Keratinocyte (primary cell): ENCODE measurements around the gene PLGRKT. TPM values are rescaled to one million over a fixed set of nuclear protein-coding genes. Genes with fewer than 3 reads are reported as not detected.

Experiments used
- DNase-seq: peaks from one replicate; pipeline ENCODE4 v3.0.0-alpha.2; 2011; ENCODE audit warnings: low read depth, missing footprints, low spot score
- FAIRE-seq: peaks from 2 replicates; lab custom pipeline; 2011; peaks lifted over from hg19 to GRCh38; lab: Jason Lieb, UNC
- H2AFZ ChIP-seq: 2 replicates; pipeline ENCODE4 v1.6.0; 2012; ENCODE audit warnings: low read length, control low read depth, inconsistent platforms; ENCODE audit not compliant: control insufficient read depth
- H3K27ac ChIP-seq: 2 replicates; pipeline ENCODE4 v1.5.1; 2011; ENCODE audit warnings: low read length; ENCODE audit not compliant: control insufficient read depth, insufficient read depth
- H3K27me3 ChIP-seq: 3 replicates; pipeline ENCODE4 v1.6.0; 2011; ENCODE audit warnings: low read length; ENCODE audit not compliant: control insufficient read depth, insufficient read depth; ENCODE audit errors: extremely low read depth
- H3K36me3 ChIP-seq, 2 experiments: 2 replicates in 1 of 2; 3 replicates in 1 of 2; pipeline ENCODE4 v1.5.1; 2011; ENCODE audit warnings: low read length in 2 of 2, mild to moderate bottlenecking in 1 of 2; ENCODE audit not compliant: control insufficient read depth in 2 of 2, insufficient read depth in 2 of 2; ENCODE audit errors: extremely low read depth in 1 of 2
- H3K4me1 ChIP-seq: 3 replicates; pipeline ENCODE4 v1.5.1; 2011; ENCODE audit warnings: low read length; ENCODE audit not compliant: control insufficient read depth, insufficient read depth; ENCODE audit errors: extremely low read depth
- H3K4me2 ChIP-seq: 3 replicates; pipeline ENCODE4 v1.6.0; 2011; ENCODE audit warnings: low read depth, low read length; ENCODE audit not compliant: control insufficient read depth, insufficient read depth; ENCODE audit errors: extremely low read depth
- H3K4me3 ChIP-seq, 3 experiments: fragments of 200-600 bp in 1 of 3; sonication (generic) in 1 of 3; 2 replicates in 2 of 3; 3 replicates in 1 of 3; pipeline ENCODE4 v1.5.1; 2011 to 2016; ENCODE audit warnings: low read length in 3 of 3, mild to moderate bottlenecking in 3 of 3, control low read depth in 2 of 3, inconsistent platforms in 1 of 3, low read depth in 1 of 3, mixed read lengths in 1 of 3, mixed run types in 1 of 3, moderate library complexity in 1 of 3; ENCODE audit not compliant: control insufficient read depth in 2 of 3, insufficient read depth in 2 of 3; ENCODE audit errors: extremely low read depth in 1 of 3
- H3K79me2 ChIP-seq: 2 replicates; pipeline ENCODE4 v1.6.0; 2012; ENCODE audit warnings: low read length; ENCODE audit not compliant: control insufficient read depth, insufficient read depth
- H3K9ac ChIP-seq: 3 replicates; pipeline ENCODE4 v1.6.0; 2011; ENCODE audit warnings: low read length; ENCODE audit not compliant: control insufficient read depth, insufficient read depth; ENCODE audit errors: extremely low read depth
- H3K9me1 ChIP-seq: 3 replicates; pipeline ENCODE4 v1.6.0; 2011; ENCODE audit warnings: low read length; ENCODE audit not compliant: control insufficient read depth, insufficient read depth; ENCODE audit errors: extremely low read depth
- H3K9me3 ChIP-seq: 2 replicates; pipeline ENCODE4 v1.5.1; 2012; ENCODE audit warnings: low read depth, low read length; ENCODE audit not compliant: control insufficient read depth
- H4K20me1 ChIP-seq: 3 replicates; pipeline ENCODE4 v1.6.0; 2011; ENCODE audit warnings: low read length; ENCODE audit not compliant: control insufficient read depth, insufficient read depth; ENCODE audit errors: extremely low read depth
- EZH2 ChIP-seq: IDR thresholded peaks from one replicate; pipeline ENCODE4 v1.6.1; 2012; ENCODE audit warnings: inconsistent platforms, mild to moderate bottlenecking, low read length, moderate library complexity
- dilution Hi-C: fragments of 300-500 bp; cut with MboI; formaldehyde crosslinking; loops from one replicate; pipeline ENCODE4 v1.7.0; 2020; ENCODE audit warnings: low sequenced_read_pairs; ENCODE audit not compliant: extremely low pct_ligation_motif_present
- polyA plus RNA-seq, 5 experiments: library from polyadenylated mRNA; depleted of rRNA in 3 of 5; stranded (reverse) in 3 of 5; stranded (forward) in 1 of 5; unstranded in 1 of 5; fragments of >200 nt; gene quantifications; 1 replicate in 1 of 5; 2 replicates in 3 of 5; 3 replicates in 1 of 5; pipeline versions ENCODE4 v1.2.1 to v1.2.3, GENCODE V29; 2011 to 2012; ENCODE audit warnings: missing spikeins in 2 of 5, low read depth in 1 of 5, low replicate concordance in 1 of 5
- TF ChIP-seq, protein P1 (sequence below), 3 experiments: IDR thresholded peaks in 1 of 3; conservative IDR thresholded peaks in 1 of 3; optimal IDR thresholded peaks in 1 of 3; 2 replicates in 2 of 3; 3 replicates in 1 of 3; pipeline versions ENCODE3 to v1.5.1; 2011; ENCODE audit warnings: low read length in 3 of 3, mild to moderate bottlenecking in 3 of 3, moderate library complexity in 2 of 3, control low read depth in 1 of 3, inconsistent platforms in 1 of 3; ENCODE audit not compliant: insufficient read depth in 2 of 3; ENCODE audit errors: extremely low read depth in 1 of 3

The PLGRKT gene
- polyA plus RNA-seq, 1 donor (not counting 4 experiments of a cell fraction or from before 2014, with no cell fraction given) = 35.2 TPM

DNA sequence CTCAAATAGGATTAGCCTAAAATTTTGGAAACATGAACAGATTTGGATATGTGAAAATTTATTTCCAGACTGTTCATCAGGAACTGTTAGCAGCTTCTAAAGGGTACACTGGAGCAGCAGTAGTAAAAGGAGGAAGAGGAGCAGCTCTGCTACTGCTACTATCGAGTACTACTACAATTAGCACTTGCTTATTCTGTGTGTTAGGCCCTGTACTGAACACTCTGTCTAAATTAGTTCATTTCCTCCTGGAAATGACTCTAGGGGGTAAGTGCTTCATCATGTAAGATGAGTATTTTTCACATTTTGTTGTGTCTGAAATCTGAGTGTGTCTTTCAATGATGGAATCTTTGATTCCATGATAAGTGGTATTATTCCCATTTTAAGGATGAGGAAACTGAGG, 22.4 kb upstream of the PLGRKT start:
- DNase-seq (no peak), FAIRE-seq (peak; percentile 53)
- no peaks in the 10 kb centered on the region for H4K20me1 ChIP-seq
- H3K36me3 ChIP-seq = peaks cover 11 to 47% of the 10 kb centered on the region in 2 experiments
- TF ChIP-seq, protein P1, sequence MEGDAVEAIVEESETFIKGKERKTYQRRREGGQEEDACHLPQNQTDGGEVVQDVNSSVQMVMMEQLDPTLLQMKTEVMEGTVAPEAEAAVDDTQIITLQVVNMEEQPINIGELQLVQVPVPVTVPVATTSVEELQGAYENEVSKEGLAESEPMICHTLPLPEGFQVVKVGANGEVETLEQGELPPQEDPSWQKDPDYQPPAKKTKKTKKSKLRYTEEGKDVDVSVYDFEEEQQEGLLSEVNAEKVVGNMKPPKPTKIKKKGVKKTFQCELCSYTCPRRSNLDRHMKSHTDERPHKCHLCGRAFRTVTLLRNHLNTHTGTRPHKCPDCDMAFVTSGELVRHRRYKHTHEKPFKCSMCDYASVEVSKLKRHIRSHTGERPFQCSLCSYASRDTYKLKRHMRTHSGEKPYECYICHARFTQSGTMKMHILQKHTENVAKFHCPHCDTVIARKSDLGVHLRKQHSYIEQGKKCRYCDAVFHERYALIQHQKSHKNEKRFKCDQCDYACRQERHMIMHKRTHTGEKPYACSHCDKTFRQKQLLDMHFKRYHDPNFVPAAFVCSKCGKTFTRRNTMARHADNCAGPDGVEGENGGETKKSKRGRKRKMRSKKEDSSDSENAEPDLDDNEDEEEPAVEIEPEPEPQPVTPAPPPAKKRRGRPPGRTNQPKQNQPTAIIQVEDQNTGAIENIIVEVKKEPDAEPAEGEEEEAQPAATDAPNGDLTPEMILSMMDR (optimal IDR thresholded peaks at IDR 0.05 in 1 of 3, IDR thresholded peaks at IDR 0.05 in 1 of 3, conservative IDR thresholded peaks at IDR 0.05 in 1 of 3; ENCODE audit: extremely low read depth in 1 of 3, insufficient read depth in 2 of 3, low read length in 3 of 3) = no peak
- TF ChIP-seq EZH2 = no peak
- no peak overlapping the region for H3K4me3 ChIP-seq
- no peak overlapping the region for H3K27ac ChIP-seq
- no peaks in the 10 kb centered on the region for H3K27me3 ChIP-seq
- H3K4me1 ChIP-seq = peaks cover 13% of the 10 kb centered on the region
- dilution Hi-C loops = no loop called here
- H3K9me3 ChIP-seq = no peaks in the 10 kb centered on the region
- H3K4me2 ChIP-seq = no peak overlapping the region
- H3K9me1 ChIP-seq = no peaks in the 10 kb centered on the region
- peaks cover 68% of the 10 kb centered on the region for H3K79me2 ChIP-seq
- no peak overlapping the region for H2AFZ ChIP-seq
- H3K9ac ChIP-seq = no peak overlapping the region

DNA sequence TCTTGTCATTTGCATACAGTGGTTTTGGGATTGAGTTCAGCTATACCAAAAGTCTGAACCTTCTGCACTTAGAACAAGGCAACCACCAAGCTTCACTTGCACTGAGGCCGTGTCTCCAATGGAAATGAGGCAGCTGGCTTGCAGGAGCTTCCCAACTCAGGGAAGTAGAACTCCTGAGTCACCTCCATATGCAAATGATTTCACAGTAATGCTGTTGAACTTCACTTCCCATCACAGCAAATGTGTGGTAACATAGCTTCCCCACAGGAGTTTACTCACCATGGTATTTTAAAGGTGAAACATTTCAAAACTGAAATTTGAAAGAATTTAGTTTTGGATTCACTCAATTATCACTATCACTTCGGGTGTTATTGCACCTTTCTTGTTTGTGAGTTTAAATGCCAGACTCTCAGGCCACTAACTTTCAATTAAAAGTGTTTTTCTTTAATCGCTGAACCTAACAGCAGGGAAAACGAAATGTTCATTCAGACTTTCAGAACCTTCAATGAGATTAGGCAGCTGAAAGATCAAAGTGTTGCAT, 21.6 kb upstream of the PLGRKT start:
- dilution Hi-C loops = no loop called here
- H3K79me2 ChIP-seq = peaks cover 75% of the 10 kb centered on the region
- TF ChIP-seq, protein P1 (optimal IDR thresholded peaks at IDR 0.05 in 1 of 3, IDR thresholded peaks at IDR 0.05 in 1 of 3, conservative IDR thresholded peaks at IDR 0.05 in 1 of 3; ENCODE audit: extremely low read depth in 1 of 3, insufficient read depth in 2 of 3, low read length in 3 of 3) = no peak
- TF ChIP-seq EZH2 = no peak
- DNase-seq = no peak
- H3K9ac ChIP-seq = no peak overlapping the region
- H3K4me2 ChIP-seq = no peak overlapping the region
- H3K36me3 ChIP-seq = peaks cover 11 to 44% of the 10 kb centered on the region in 2 experiments
- H4K20me1 ChIP-seq = no peaks in the 10 kb centered on the region
- no peaks in the 10 kb centered on the region for H3K27me3 ChIP-seq
- no peaks in the 10 kb centered on the region for H3K9me1 ChIP-seq
- no peak overlapping the region for H3K4me3 ChIP-seq
- no peaks in the 10 kb centered on the region for H3K9me3 ChIP-seq
- peak; percentile 86 for FAIRE-seq
- H3K27ac ChIP-seq = no peak overlapping the region
- peaks cover 19% of the 10 kb centered on the region for H3K4me1 ChIP-seq
- no peak overlapping the region for H2AFZ ChIP-seq
